Measurements from ENCODE around the gene C11orf21. TPM values are rescaled to one million over a fixed set of nuclear protein-coding genes. Genes with fewer than 3 reads are reported as not detected.

Gene C11orf21
- total RNA-seq, 1 donor from 2014 or later: 0.16 TPM

- Mint-ChIP-seq H3K4me3 (ENCODE audit: unreplicated experiment) (no peak overlapping the region), H3K9me3 (ENCODE audit: unreplicated experiment) (no peaks in the 10 kb centered on the region), H3K27me3 (ENCODE audit: unreplicated experiment) (peaks cover 19% of the 10 kb centered on the region), H3K27ac (ENCODE audit: unreplicated experiment) (no peak overlapping the region), H3K36me3 (ENCODE audit: unreplicated experiment) (no peaks in the 10 kb centered on the region), H3K4me1 (ENCODE audit: unreplicated experiment) (no peaks in the 10 kb centered on the region)
- DNase-seq (ENCODE audit: extremely low spot score, unreplicated experiment): no peak
- TF ChIP-seq CTCF (IDR thresholded peaks at IDR 0.05): no peak
Observed at GRCh38 chr11:2260491-2261364, 41.0 kb downstream of the C11orf21 start.

- Mint-ChIP-seq H3K9me3 (ENCODE audit: unreplicated experiment) (no peaks in the 10 kb centered on the region), H3K36me3 (ENCODE audit: unreplicated experiment) (no peaks in the 10 kb centered on the region), H3K4me1 (ENCODE audit: unreplicated experiment) (no peaks in the 10 kb centered on the region), H3K27ac (ENCODE audit: unreplicated experiment) (no peak overlapping the region), H3K4me3 (ENCODE audit: unreplicated experiment) (no peak overlapping the region), H3K27me3 (ENCODE audit: unreplicated experiment) (peaks cover 17% of the 10 kb centered on the region)
- DNase-seq (ENCODE audit: extremely low spot score, unreplicated experiment): peak; percentile 81
- no peak for TF ChIP-seq CTCF (IDR thresholded peaks at IDR 0.05)
Observed at GRCh38 chr11:2259897-2260451, 41.7 kb downstream of the C11orf21 start.

- no peak for TF ChIP-seq CTCF (IDR thresholded peaks at IDR 0.05)
- no peaks in the 10 kb centered on the region for H3K4me1 Mint-ChIP-seq (ENCODE audit: unreplicated experiment)
- peak; percentile 80 for DNase-seq (ENCODE audit: extremely low spot score, unreplicated experiment)
Observed at GRCh38 chr11:2259466-2259830, 42.3 kb downstream of the C11orf21 start.

GRCh38 chr11:2258501-2259465 lies 42.9 kb downstream of the C11orf21 start:
- Mint-ChIP-seq H3K36me3 (ENCODE audit: unreplicated experiment) (no peaks in the 10 kb centered on the region), H3K9me3 (ENCODE audit: unreplicated experiment) (no peaks in the 10 kb centered on the region)
- DNase-seq (ENCODE audit: extremely low spot score, unreplicated experiment): peak; percentile 78

More at GRCh38 chr11:2259466-2259830, 42.3 kb downstream of the C11orf21 start:
- H3K9me3 Mint-ChIP-seq (ENCODE audit: unreplicated experiment): no peaks in the 10 kb centered on the region
- H3K27ac Mint-ChIP-seq (ENCODE audit: unreplicated experiment): no peak overlapping the region
- no peak overlapping the region for H3K4me3 Mint-ChIP-seq (ENCODE audit: unreplicated experiment)
- H3K27me3 Mint-ChIP-seq (ENCODE audit: unreplicated experiment): peaks cover 18% of the 10 kb centered on the region
- no peaks in the 10 kb centered on the region for H3K36me3 Mint-ChIP-seq (ENCODE audit: unreplicated experiment)

More at GRCh38 chr11:2258501-2259465, 42.9 kb downstream of the C11orf21 start:
- Mint-ChIP-seq H3K4me3 (ENCODE audit: unreplicated experiment) (no peak overlapping the region), H3K4me1 (ENCODE audit: unreplicated experiment) (no peaks in the 10 kb centered on the region), H3K27me3 (ENCODE audit: unreplicated experiment) (peaks cover 20% of the 10 kb centered on the region), H3K27ac (ENCODE audit: unreplicated experiment) (no peak overlapping the region)
- TF ChIP-seq CTCF (IDR thresholded peaks at IDR 0.05): no peak

All from osteocyte (in vitro differentiated cells).